HEK293T (cell line): ENCODE results near the gene ZNF148.

Experiments
- CTCF ChIA-PET: fragments of 350-600 bp; formaldehyde crosslinking; extraction: SDS; loops from one replicate; lab custom pipeline; 2021; ENCODE audit warnings: antibody characterized with exemption, inconsistent platforms; lab: Yijun Ruan, JAX
- POLR2A ChIA-PET: fragments of 350-600 bp; formaldehyde crosslinking; extraction: SDS; loops from one replicate; lab custom pipeline; 2020; ENCODE audit warnings: antibody characterized with exemption, inconsistent platforms; lab: Yijun Ruan, JAX
- DNase-seq: peaks from one replicate; pipeline ENCODE4 v3.0.0; 2012; ENCODE audit warnings: mixed read lengths; ENCODE audit errors: extremely low spot score
- ARNT ChIP-seq: fragments of 450-650 bp; IDR thresholded peaks from 2 replicates; pipeline ENCODE4 v1.6.1; 2017; ENCODE audit warnings: mild to moderate bottlenecking
- BHLHE40 ChIP-seq: fragments of 450-650 bp; IDR thresholded peaks from 2 replicates; pipeline ENCODE4 v1.6.1; 2016; ENCODE audit warnings: mild to moderate bottlenecking, moderate library complexity, borderline replicate concordance
- CTBP1 ChIP-seq: fragments of 450-650 bp; IDR thresholded peaks from 2 replicates; pipeline ENCODE4 v1.6.1; 2016; ENCODE audit warnings: borderline replicate concordance
- ELF4 ChIP-seq: fragments of 450-650 bp; IDR thresholded peaks from 2 replicates; pipeline ENCODE4 v1.6.1; 2017; ENCODE audit warnings: antibody characterized with exemption
- FOXA1 ChIP-seq: fragments of 450-650 bp; IDR thresholded peaks from 2 replicates; pipeline ENCODE4 v1.6.1; 2016; ENCODE audit warnings: mild to moderate bottlenecking
- FOXK2 ChIP-seq: fragments of 450-650 bp; IDR thresholded peaks from 2 replicates; pipeline ENCODE4 v1.6.1; 2016; ENCODE audit warnings: mild to moderate bottlenecking
- FOXM1 ChIP-seq: fragments of 450-650 bp; IDR thresholded peaks from 2 replicates; pipeline ENCODE4 v1.6.1; 2017; ENCODE audit warnings: mild to moderate bottlenecking, borderline replicate concordance
- HDGF ChIP-seq: fragments of 450-650 bp; IDR thresholded peaks from 2 replicates; pipeline ENCODE4 v1.6.1; 2017; ENCODE audit warnings: antibody characterized with exemption, borderline replicate concordance
- L3MBTL2 ChIP-seq: fragments of 450-650 bp; conservative IDR thresholded peaks from 2 replicates; pipeline ENCODE4 v1.6.1; 2016; ENCODE audit warnings: mild to moderate bottlenecking
- LEF1 ChIP-seq: fragments of 450-650 bp; IDR thresholded peaks from 2 replicates; pipeline ENCODE4 v1.6.1; 2017; ENCODE audit warnings: mild to moderate bottlenecking, borderline replicate concordance
- NFRKB ChIP-seq: fragments of 450-650 bp; IDR thresholded peaks from 2 replicates; pipeline ENCODE4 v1.6.1; 2016; ENCODE audit warnings: mild to moderate bottlenecking, moderate library complexity
- SP1 ChIP-seq: fragments of 450-650 bp; IDR thresholded peaks from 2 replicates; pipeline ENCODE4 v1.6.1; 2017
- SUZ12 ChIP-seq: fragments of 450-650 bp; IDR thresholded peaks from 2 replicates; pipeline ENCODE4 v1.6.1; 2016; ENCODE audit warnings: mild to moderate bottlenecking
- TARDBP ChIP-seq: fragments of 450-650 bp; IDR thresholded peaks from 2 replicates; pipeline ENCODE4 v1.6.1; 2016
- ZNF384 ChIP-seq: fragments of 450-650 bp; IDR thresholded peaks from 2 replicates; pipeline ENCODE4 v1.6.1; 2016
- TF ChIP-seq, protein P1 (sequence below): fragments of 450-650 bp; IDR thresholded peaks from 2 replicates; pipeline ENCODE4 v1.6.1; 2016

Gene ZNF148

GRCh38 chr3:125179884-125180240, 195.3 kb downstream of the ZNF148 start:
- CTCF ChIA-PET = no interaction called here
- POLR2A ChIA-PET = no interaction called here
- DNase-seq = no peak
- TF ChIP-seq L3MBTL2 = no peak
- TF ChIP-seq FOXK2 = no peak
- TF ChIP-seq FOXM1 = no peak
- TF ChIP-seq TARDBP = no peak
- no peak for TF ChIP-seq ARNT
- no peak for TF ChIP-seq SP1
- no peak for TF ChIP-seq HDGF
- no peak for TF ChIP-seq SUZ12
- TF ChIP-seq BHLHE40 = no peak
- TF ChIP-seq ELF4 = no peak
- no peak for TF ChIP-seq LEF1
- TF ChIP-seq NFRKB = no peak
- TF ChIP-seq, protein P1, sequence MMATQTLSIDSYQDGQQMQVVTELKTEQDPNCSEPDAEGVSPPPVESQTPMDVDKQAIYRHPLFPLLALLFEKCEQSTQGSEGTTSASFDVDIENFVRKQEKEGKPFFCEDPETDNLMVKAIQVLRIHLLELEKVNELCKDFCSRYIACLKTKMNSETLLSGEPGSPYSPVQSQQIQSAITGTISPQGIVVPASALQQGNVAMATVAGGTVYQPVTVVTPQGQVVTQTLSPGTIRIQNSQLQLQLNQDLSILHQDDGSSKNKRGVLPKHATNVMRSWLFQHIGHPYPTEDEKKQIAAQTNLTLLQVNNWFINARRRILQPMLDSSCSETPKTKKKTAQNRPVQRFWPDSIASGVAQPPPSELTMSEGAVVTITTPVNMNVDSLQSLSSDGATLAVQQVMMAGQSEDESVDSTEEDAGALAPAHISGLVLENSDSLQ = no peak

- POLR2A ChIA-PET = no interaction called here
- CTCF ChIA-PET = interaction anchor here (0.7 kb wide), 1 partner anchor 13 kb away, joined by 3 read pairs; no protein-coding TSS in a partner anchor
- DNase-seq = no peak
- TF ChIP-seq FOXK2 (no peak), HDGF (no peak), TARDBP (no peak), ARNT (no peak), LEF1 (no peak), BHLHE40 (no peak), ZNF384 (no peak), ELF4 (no peak), FOXM1 (no peak), FOXA1 (no peak), SP1 (no peak), L3MBTL2 (no peak), SUZ12 (no peak), CTBP1 (no peak), NFRKB (no peak)
- TF ChIP-seq, protein P1 = no peak
Observed at GRCh38 chr3:125179143-125179883, 195.8 kb downstream of the ZNF148 start.

DNA sequence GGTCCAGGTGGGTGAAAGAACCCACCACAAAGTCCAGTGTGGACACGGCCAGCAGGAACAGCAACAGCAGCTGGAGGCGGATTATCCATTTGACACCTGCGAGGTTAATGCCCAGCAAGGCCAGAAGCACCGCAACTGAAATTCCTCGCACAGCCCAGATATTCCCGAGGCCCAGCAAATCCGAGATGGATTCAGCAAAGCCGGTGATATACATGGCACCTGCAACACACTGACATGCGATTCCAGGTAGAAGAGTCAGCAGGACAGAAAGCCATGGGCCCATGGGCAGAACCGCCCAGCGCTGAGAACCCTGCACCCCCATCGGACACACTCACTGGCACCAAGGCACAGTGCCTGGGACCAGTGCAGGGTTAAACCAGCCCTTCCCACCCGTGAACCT, 197.4 kb downstream of the ZNF148 start:
- no peak for TF ChIP-seq CTBP1
- ChIA-PET POLR2A (no interaction called here), CTCF (no interaction called here)
- DNase-seq = no peak
